ENCODE measurements around the gene PRRT1B.
"Not testable (repeated sequence)": the region's sequence is repeated elsewhere in the genome, so short reads cannot be mapped to it uniquely, and the experiment has no call there.

Gene PRRT1B

GRCh38 chr9:131545786-131546335 is 538 bp downstream of the PRRT1B start:
- H3K4me2 ChIP-seq (ENCODE audit: low read depth, low read length, poor library complexity, severe bottlenecking), result no peak overlapping the region
- TF ChIP-seq CTCF (conservative IDR thresholded peaks at IDR 0.05; ENCODE audit: low read length) (no peak), EZH2phosphoT487 (IDR thresholded peaks at IDR 0.05; ENCODE audit: borderline replicate concordance) (no peak)
- no peaks in the 10 kb centered on the region for H3K36me3 ChIP-seq (ENCODE audit: insufficient read depth, low read length)
- no peaks in the 10 kb centered on the region for H3F3A ChIP-seq (ENCODE audit: low read depth)
- H3K4me3 ChIP-seq (ENCODE audit: low read length, poor library complexity, severe bottlenecking), result no peak overlapping the region
- no peaks in the 10 kb centered on the region for H4K20me1 ChIP-seq (ENCODE audit: insufficient read depth, low read length, poor library complexity, severe bottlenecking)
- H3K79me2 ChIP-seq (ENCODE audit: insufficient read depth, low read length), result no peaks in the 10 kb centered on the region
- no peaks in the 10 kb centered on the region for H3K4me1 ChIP-seq (ENCODE audit: insufficient read depth, low read length, poor library complexity, severe bottlenecking)
- no peaks in the 10 kb centered on the region for H3K9me2 ChIP-seq (replicated peaks; ENCODE audit: low read depth, low read length)
- no peak overlapping the region for H3K9ac ChIP-seq (ENCODE audit: low read depth, low read length, poor library complexity, severe bottlenecking)
- no peaks in the 10 kb centered on the region for H3K27me3 ChIP-seq (ENCODE audit: insufficient read depth, low read length, poor library complexity, severe bottlenecking)
- H2AFZ ChIP-seq (ENCODE audit: low read length), result no peak overlapping the region
- peaks cover 7% of the 10 kb centered on the region; the same call in 1 of the 2 replicates for H3K9me3 ChIP-seq (ENCODE audit: insufficient read depth, low read depth, low read length)

GRCh38 chr9:131546336-131547084 is 1.2 kb downstream of the PRRT1B start:
- H4K20me1 ChIP-seq (ENCODE audit: insufficient read depth, low read length, poor library complexity, severe bottlenecking), result no peaks in the 10 kb centered on the region
- H3K4me3 ChIP-seq (ENCODE audit: low read length, poor library complexity, severe bottlenecking), result no peak overlapping the region
- no peaks in the 10 kb centered on the region for H3K9me2 ChIP-seq (replicated peaks; ENCODE audit: low read depth, low read length)
- H3K9me3 ChIP-seq (ENCODE audit: insufficient read depth, low read depth, low read length), result peaks cover 7% of the 10 kb centered on the region; the same call in 1 of the 2 replicates
- no peaks in the 10 kb centered on the region for H3K79me2 ChIP-seq (ENCODE audit: insufficient read depth, low read length)
- no peak overlapping the region for H2AFZ ChIP-seq (ENCODE audit: low read length)
- TF ChIP-seq CTCF (conservative IDR thresholded peaks at IDR 0.05; ENCODE audit: low read length), result no peak
- no peak for TF ChIP-seq EZH2phosphoT487 (IDR thresholded peaks at IDR 0.05; ENCODE audit: borderline replicate concordance)
- no peaks in the 10 kb centered on the region for H3K36me3 ChIP-seq (ENCODE audit: insufficient read depth, low read length)
- no peak overlapping the region for H3K4me2 ChIP-seq (ENCODE audit: low read depth, low read length, poor library complexity, severe bottlenecking)
- no peak overlapping the region for H3K9ac ChIP-seq (ENCODE audit: low read depth, low read length, poor library complexity, severe bottlenecking)
- no peaks in the 10 kb centered on the region for H3F3A ChIP-seq (ENCODE audit: low read depth)
- no peaks in the 10 kb centered on the region for H3K27me3 ChIP-seq (ENCODE audit: insufficient read depth, low read length, poor library complexity, severe bottlenecking)
- no peaks in the 10 kb centered on the region for H3K4me1 ChIP-seq (ENCODE audit: insufficient read depth, low read length, poor library complexity, severe bottlenecking)

GRCh38 chr9:131549186-131549585 is 3.9 kb downstream of the PRRT1B start:
- not testable (repeated sequence) for H4K20me1 ChIP-seq (ENCODE audit: insufficient read depth, low read length, poor library complexity, severe bottlenecking); H3F3A ChIP-seq (ENCODE audit: low read depth); H3K4me2 ChIP-seq (ENCODE audit: low read depth, low read length, poor library complexity, severe bottlenecking); H3K27me3 ChIP-seq (ENCODE audit: insufficient read depth, low read length, poor library complexity, severe bottlenecking); H3K9me3 ChIP-seq (ENCODE audit: insufficient read depth, low read depth, low read length); H3K36me3 ChIP-seq (ENCODE audit: insufficient read depth, low read length); H3K4me1 ChIP-seq (ENCODE audit: insufficient read depth, low read length, poor library complexity, severe bottlenecking); H3K79me2 ChIP-seq (ENCODE audit: insufficient read depth, low read length); H3K4me3 ChIP-seq (ENCODE audit: low read length, poor library complexity, severe bottlenecking); H3K9ac ChIP-seq (ENCODE audit: low read depth, low read length, poor library complexity, severe bottlenecking); H2AFZ ChIP-seq (ENCODE audit: low read length); H3K9me2 ChIP-seq (replicated peaks; ENCODE audit: low read depth, low read length)

- H3K27me3 ChIP-seq (ENCODE audit: insufficient read depth, low read length, poor library complexity, severe bottlenecking); H2AFZ ChIP-seq (ENCODE audit: low read length); H3K4me2 ChIP-seq (ENCODE audit: low read depth, low read length, poor library complexity, severe bottlenecking); H3F3A ChIP-seq (ENCODE audit: low read depth); H3K9ac ChIP-seq (ENCODE audit: low read depth, low read length, poor library complexity, severe bottlenecking); H4K20me1 ChIP-seq (ENCODE audit: insufficient read depth, low read length, poor library complexity, severe bottlenecking); H3K79me2 ChIP-seq (ENCODE audit: insufficient read depth, low read length); H3K4me3 ChIP-seq (ENCODE audit: low read length, poor library complexity, severe bottlenecking); H3K9me3 ChIP-seq (ENCODE audit: insufficient read depth, low read depth, low read length); H3K9me2 ChIP-seq (replicated peaks; ENCODE audit: low read depth, low read length); H3K36me3 ChIP-seq (ENCODE audit: insufficient read depth, low read length); H3K4me1 ChIP-seq (ENCODE audit: insufficient read depth, low read length, poor library complexity, severe bottlenecking): not testable (repeated sequence)
These were observed 5.1 kb downstream of the PRRT1B start for GRCh38 chr9:131550465-131550864.

Measured in Loucy (cell line).